Activated CD4-positive, alpha-beta memory T cell treated with anti-CD3 and anti-CD28 coated beads, Interleukin-2, amount 10 ng/mL, durations not matched to agents 7 days and 5 days (primary cell): ENCODE data around the gene MUC5B. TPM values are rescaled to one million over a fixed set of nuclear protein-coding genes. Genes with fewer than 3 reads are reported as not detected.

Experiments used
- CTCF ChIA-PET: fragments of 350-600 bp; sonication (Branson Sonifier 250); formaldehyde crosslinking; loops from one replicate; lab custom pipeline; 2021; ENCODE audit warnings: antibody characterized with exemption, inconsistent platforms; lab: Charles Lee
- POLR2A ChIA-PET: fragments of 350-600 bp; sonication (Branson Sonifier 250); formaldehyde crosslinking; loops from one replicate; lab custom pipeline; 2021; ENCODE audit warnings: antibody characterized with exemption; lab: Charles Lee
- DNase-seq: peaks from one replicate; pipeline ENCODE4 v3.0.0-alpha.2; 2020
- H3K27ac Mint-ChIP-seq: one replicate; pipeline ENCODE4 v1.8.0; 2021; ENCODE audit warnings: mild to moderate bottlenecking, mixed read lengths
- H3K27me3 Mint-ChIP-seq: one replicate; pipeline ENCODE4 v1.8.0; 2021; ENCODE audit warnings: mixed read lengths
- H3K36me3 Mint-ChIP-seq: one replicate; pipeline ENCODE4 v1.8.0; 2021; ENCODE audit warnings: low read depth, mixed read lengths
- H3K4me1 Mint-ChIP-seq: one replicate; pipeline ENCODE4 v1.8.0; 2021; ENCODE audit warnings: mixed read lengths
- H3K4me3 Mint-ChIP-seq: one replicate; pipeline ENCODE4 v1.8.0; 2021; ENCODE audit warnings: mild to moderate bottlenecking, mixed read lengths
- H3K9me3 Mint-ChIP-seq: one replicate; pipeline ENCODE4 v1.8.0; 2021; ENCODE audit warnings: mixed read lengths
- total RNA-seq, 2 experiments: library from RNA; stranded (reverse); gene quantifications; one replicate each; pipeline ENCODE4 v1.2.3, GENCODE V29; 2021

Gene MUC5B
- total RNA-seq, 2 experiments from 2014 or later = not detected

DNA sequence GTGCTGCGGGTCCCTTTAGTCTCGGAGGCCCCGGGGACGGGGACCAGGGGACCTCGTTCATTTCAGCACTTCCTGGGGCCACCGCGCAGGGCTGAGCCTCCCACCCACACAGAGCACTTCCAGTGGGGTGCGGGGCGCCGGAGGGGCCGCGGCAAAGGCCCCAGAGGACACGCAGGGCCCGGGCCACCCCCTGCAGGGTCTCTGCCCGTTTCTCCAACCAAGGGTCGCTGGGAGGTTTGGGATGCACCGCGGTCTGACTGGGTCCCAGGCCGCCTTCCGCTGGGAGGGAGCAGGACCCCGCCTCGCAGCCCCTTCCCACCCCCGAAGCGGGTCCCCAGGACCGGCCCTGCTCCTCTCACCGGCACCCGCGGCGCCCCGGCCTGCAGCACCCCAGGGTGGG, 49.1 kb downstream of the MUC5B start:
- Mint-ChIP-seq H3K4me3 (no peak overlapping the region), H3K36me3 (no peaks in the 10 kb centered on the region), H3K27ac (no peak overlapping the region), H3K27me3 (no peaks in the 10 kb centered on the region), H3K4me1 (no peaks in the 10 kb centered on the region), H3K9me3 (no peaks in the 10 kb centered on the region)
- CTCF ChIA-PET = no interaction called here
- DNase-seq = no peak
- POLR2A ChIA-PET = no interaction called here

DNA sequence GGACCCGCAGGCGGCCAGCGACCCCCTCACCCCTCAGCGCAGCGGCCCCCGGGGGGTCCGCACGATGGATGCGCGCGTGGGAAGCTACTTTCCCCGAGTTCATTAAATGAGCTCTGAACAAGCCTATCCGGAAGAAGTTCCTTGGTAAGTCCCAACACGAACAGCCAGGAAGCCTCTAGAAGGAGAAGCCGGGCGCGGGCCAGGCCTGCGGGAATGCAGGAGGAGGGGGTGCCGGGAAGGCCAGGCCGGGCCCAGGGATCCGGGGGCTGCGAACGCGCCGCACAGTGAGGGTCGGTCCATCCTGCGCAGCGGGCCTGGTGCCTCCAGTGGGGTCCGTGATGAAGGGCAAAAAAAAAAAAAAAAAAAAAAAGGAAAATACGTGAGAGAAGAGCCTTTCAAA, 49.7 kb downstream of the MUC5B start:
- DNase-seq = no peak
- H3K9me3 Mint-ChIP-seq = no peaks in the 10 kb centered on the region
- CTCF ChIA-PET = no interaction called here
- H3K36me3 Mint-ChIP-seq = no peaks in the 10 kb centered on the region
- H3K4me1 Mint-ChIP-seq = no peaks in the 10 kb centered on the region
- POLR2A ChIA-PET = no interaction called here
- no peak overlapping the region for H3K27ac Mint-ChIP-seq
- no peak overlapping the region for H3K4me3 Mint-ChIP-seq
- no peaks in the 10 kb centered on the region for H3K27me3 Mint-ChIP-seq

DNA sequence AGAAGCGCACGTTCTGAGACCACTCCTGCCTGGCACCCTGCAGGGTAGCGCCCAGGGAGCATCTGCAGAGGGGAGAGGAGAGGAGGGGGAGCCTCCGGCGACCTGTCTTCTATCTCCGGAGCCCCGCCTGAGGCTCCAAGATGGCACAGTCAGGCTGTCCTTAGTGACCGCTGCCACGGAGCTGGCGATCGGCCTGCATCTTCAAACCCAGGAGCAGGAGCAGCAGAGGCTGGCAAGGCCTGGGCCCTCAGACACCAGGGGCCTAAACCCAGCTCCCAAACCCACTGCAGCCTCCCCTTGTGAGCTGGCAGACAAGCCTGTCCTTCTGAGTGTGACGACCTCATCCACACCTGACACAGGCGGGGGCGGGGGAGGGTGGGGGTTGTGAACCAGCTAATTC, 51.6 kb downstream of the MUC5B start:
- Mint-ChIP-seq H3K27me3 (no peaks in the 10 kb centered on the region), H3K4me3 (no peak overlapping the region), H3K4me1 (no peaks in the 10 kb centered on the region), H3K27ac (no peak overlapping the region), H3K36me3 (no peaks in the 10 kb centered on the region), H3K9me3 (no peaks in the 10 kb centered on the region)
- ChIA-PET POLR2A (no interaction called here), CTCF (no interaction called here)
- no peak for DNase-seq

DNA sequence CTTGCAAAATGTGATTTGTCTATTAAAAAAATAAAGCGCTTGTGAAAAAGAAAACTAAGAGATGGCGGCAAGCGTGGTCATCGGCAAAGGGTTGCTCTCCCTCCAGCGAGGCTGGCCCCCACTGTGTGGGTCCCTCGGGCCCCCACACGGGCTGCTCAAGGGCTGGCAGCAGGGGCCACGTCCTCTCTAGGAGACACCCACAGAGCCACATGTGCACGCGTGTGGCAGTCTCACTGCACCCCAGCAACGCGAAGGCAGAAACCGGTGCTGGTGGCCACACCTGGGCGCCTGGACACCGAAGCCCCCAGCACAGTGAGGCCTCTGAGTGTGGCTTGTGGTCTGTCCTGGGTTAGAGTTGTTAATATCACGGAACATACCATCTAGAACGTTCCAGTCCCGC, 52.2 kb downstream of the MUC5B start:
- no peak overlapping the region for H3K27ac Mint-ChIP-seq
- no peaks in the 10 kb centered on the region for H3K36me3 Mint-ChIP-seq
- H3K27me3 Mint-ChIP-seq = no peaks in the 10 kb centered on the region
- H3K9me3 Mint-ChIP-seq = no peaks in the 10 kb centered on the region
- H3K4me3 Mint-ChIP-seq = no peak overlapping the region
- ChIA-PET CTCF (no interaction called here), POLR2A (no interaction called here)
- no peak for DNase-seq
- no peaks in the 10 kb centered on the region for H3K4me1 Mint-ChIP-seq

GRCh38 chr11:1276041-1276790, 53.4 kb downstream of the MUC5B start:
- no peak for DNase-seq
- Mint-ChIP-seq H3K27ac (no peak overlapping the region), H3K4me1 (no peaks in the 10 kb centered on the region), H3K9me3 (no peaks in the 10 kb centered on the region), H3K4me3 (no peak overlapping the region), H3K36me3 (no peaks in the 10 kb centered on the region), H3K27me3 (no peaks in the 10 kb centered on the region)
- POLR2A ChIA-PET = no interaction called here
- CTCF ChIA-PET = interaction anchor here (0.6 kb wide), 1 partner anchor 602 kb away, joined by 3 read pairs; no protein-coding TSS in a partner anchor

- H3K27ac Mint-ChIP-seq = no peak overlapping the region
- no peak overlapping the region for H3K4me3 Mint-ChIP-seq
- no peaks in the 10 kb centered on the region for H3K4me1 Mint-ChIP-seq
- no peaks in the 10 kb centered on the region for H3K27me3 Mint-ChIP-seq
- ChIA-PET CTCF (interaction anchor here (0.6 kb wide), 1 partner anchor 601 kb away, joined by 3 read pairs; no protein-coding TSS in a partner anchor), POLR2A (no interaction called here)
- no peaks in the 10 kb centered on the region for H3K36me3 Mint-ChIP-seq
- no peaks in the 10 kb centered on the region for H3K9me3 Mint-ChIP-seq
- DNase-seq = no peak
Measured at GRCh38 chr11:1276866-1277615, 54.2 kb downstream of the MUC5B start.

GRCh38 chr11:1277936-1278512, 55.2 kb downstream of the MUC5B start:
- no peaks in the 10 kb centered on the region for H3K27me3 Mint-ChIP-seq
- no peak overlapping the region for H3K27ac Mint-ChIP-seq
- no peak for DNase-seq
- H3K9me3 Mint-ChIP-seq = no peaks in the 10 kb centered on the region
- no peaks in the 10 kb centered on the region for H3K36me3 Mint-ChIP-seq
- CTCF ChIA-PET = no interaction called here
- no peak overlapping the region for H3K4me3 Mint-ChIP-seq
- H3K4me1 Mint-ChIP-seq = no peaks in the 10 kb centered on the region
- POLR2A ChIA-PET = no interaction called here

- ChIA-PET POLR2A (no interaction called here), CTCF (no interaction called here)
- Mint-ChIP-seq H3K27ac (no peak overlapping the region), H3K27me3 (no peaks in the 10 kb centered on the region), H3K4me1 (no peaks in the 10 kb centered on the region), H3K4me3 (no peak overlapping the region), H3K36me3 (no peaks in the 10 kb centered on the region), H3K9me3 (no peaks in the 10 kb centered on the region)
- DNase-seq = no peak
Measured at GRCh38 chr11:1278766-1279673, 56.2 kb downstream of the MUC5B start.

DNA sequence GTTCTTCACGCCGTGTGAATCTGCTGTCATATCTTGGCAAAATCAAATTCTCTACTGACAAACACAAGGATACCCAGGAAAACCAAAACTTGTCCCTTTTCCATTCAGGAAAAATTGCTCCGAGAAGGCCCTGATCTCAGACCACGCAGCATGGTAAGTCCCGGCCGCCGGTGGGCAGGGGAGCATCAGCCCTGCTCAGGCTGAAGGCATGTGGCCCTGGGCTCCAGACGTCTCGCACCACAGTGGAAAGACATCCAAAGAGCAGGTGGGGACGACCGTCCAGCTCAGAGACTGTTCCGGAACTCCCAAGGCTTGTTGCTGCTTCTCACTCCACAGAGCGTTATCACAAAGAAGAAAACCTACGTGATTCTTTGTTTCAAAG, 56.8 kb downstream of the MUC5B start:
- ChIA-PET CTCF (no interaction called here), POLR2A (no interaction called here)
- no peaks in the 10 kb centered on the region for H3K9me3 Mint-ChIP-seq
- no peak overlapping the region for H3K4me3 Mint-ChIP-seq
- H3K4me1 Mint-ChIP-seq = no peaks in the 10 kb centered on the region
- no peak overlapping the region for H3K27ac Mint-ChIP-seq
- no peak for DNase-seq
- H3K36me3 Mint-ChIP-seq = no peaks in the 10 kb centered on the region
- H3K27me3 Mint-ChIP-seq = no peaks in the 10 kb centered on the region

DNA sequence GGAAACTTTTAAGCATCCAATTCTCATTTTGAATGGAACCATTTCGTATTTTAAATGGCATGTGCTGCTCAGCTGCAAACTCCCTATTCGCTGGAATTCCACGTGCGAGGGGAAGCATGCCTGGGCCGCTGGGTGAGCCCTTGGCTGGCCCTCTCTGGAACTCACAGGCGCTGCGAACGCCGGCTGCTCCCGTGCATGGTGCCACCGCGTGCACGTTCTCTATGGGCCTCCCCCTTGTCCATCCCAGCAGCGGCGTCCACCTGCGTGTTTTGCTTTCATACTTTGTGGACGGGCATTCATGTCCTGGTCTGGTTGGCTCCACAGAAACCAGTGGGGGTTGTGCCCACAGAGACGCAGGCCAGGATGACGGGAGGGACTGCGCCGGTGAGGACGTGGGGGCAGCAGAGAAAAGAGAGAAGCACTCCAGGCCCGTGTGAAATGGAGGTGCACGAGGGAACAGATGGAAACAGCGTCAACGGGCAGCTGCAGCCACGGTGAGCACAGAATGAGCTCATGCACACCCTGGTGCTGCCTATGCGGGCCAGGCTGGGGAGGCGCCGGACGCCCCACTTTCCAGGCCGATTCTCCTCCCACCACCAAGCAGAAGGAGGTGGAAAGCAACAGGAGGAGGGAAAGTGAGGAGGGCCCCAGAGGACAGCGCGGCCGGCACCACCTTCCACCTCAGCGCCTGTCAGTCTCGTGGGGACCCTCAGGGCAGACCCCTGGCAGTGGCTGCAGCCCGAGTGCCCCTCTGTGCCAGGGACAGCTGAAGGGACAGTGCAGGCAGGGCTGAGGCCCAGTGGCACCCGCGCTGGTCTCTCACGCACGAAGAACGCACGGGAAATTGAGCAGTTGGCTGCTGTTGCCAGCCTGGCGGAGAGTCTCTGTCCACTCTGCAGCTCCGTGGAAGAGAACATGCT, 57.5 kb downstream of the MUC5B start:
- Mint-ChIP-seq H3K9me3 (no peaks in the 10 kb centered on the region), H3K4me3 (no peak overlapping the region), H3K4me1 (no peaks in the 10 kb centered on the region), H3K27me3 (no peaks in the 10 kb centered on the region), H3K27ac (no peak overlapping the region), H3K36me3 (no peaks in the 10 kb centered on the region)
- POLR2A ChIA-PET = no interaction called here
- DNase-seq = no peak
- CTCF ChIA-PET = no interaction called here

GRCh38 chr11:1281326-1281973, 58.6 kb downstream of the MUC5B start:
- Mint-ChIP-seq H3K4me1 (no peaks in the 10 kb centered on the region), H3K27me3 (no peaks in the 10 kb centered on the region), H3K27ac (no peak overlapping the region), H3K36me3 (peaks cover 1% of the 10 kb centered on the region), H3K9me3 (no peaks in the 10 kb centered on the region), H3K4me3 (no peak overlapping the region)
- ChIA-PET POLR2A (no interaction called here), CTCF (no interaction called here)
- no peak for DNase-seq

DNA sequence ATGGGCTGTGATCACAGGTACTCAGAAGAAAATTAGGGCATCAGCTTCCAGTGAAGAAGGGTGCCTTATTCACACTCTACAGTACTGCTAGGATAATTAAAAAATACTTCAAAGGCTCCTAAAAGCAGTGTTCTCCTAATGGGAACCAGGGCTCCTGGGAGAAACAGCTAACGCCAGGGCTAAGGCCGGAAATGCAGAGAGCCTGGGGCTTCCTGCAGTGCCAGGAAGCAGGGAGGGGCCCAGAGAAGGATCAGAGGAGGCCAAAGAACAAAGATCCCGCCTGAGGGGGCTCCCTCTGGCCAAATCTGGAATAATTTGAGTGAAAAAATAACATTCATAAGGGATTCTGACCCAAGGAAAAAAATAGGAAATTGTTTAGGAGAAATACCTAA, 59.1 kb downstream of the MUC5B start:
- ChIA-PET CTCF (no interaction called here), POLR2A (no interaction called here)

More for the DNA sequence above, 59.1 kb downstream of the MUC5B start:
- Mint-ChIP-seq H3K4me1 (no peaks in the 10 kb centered on the region), H3K27me3 (no peaks in the 10 kb centered on the region), H3K36me3 (peaks cover 7% of the 10 kb centered on the region), H3K9me3 (no peaks in the 10 kb centered on the region), H3K27ac (no peak overlapping the region), H3K4me3 (no peak overlapping the region)
- no peak for DNase-seq
